Astrocyte of the spinal cord (primary cell): Measurements from ENCODE around the gene DDX52.
"Not testable (repeated sequence)": the region's sequence is repeated elsewhere in the genome, so short reads cannot be mapped to it uniquely, and the experiment has no call there.

Source experiments
- DNase-seq: peaks from one replicate; pipeline ENCODE4 v3.0.0; 2011; ENCODE audit warnings: low read depth, low spot score
- H3K4me3 ChIP-seq: 2 replicates; pipeline ENCODE4 v1.5.1; 2011; ENCODE audit warnings: low read depth, mild to moderate bottlenecking, low read length, moderate library complexity
- in situ Hi-C: cut with HindIII; loops from 2 replicates; pipeline ENCODE4 v1.10.0; 2017; ENCODE audit warnings: low sequenced_read_pairs
- TF ChIP-seq, protein P1 (sequence below): IDR thresholded peaks from 2 replicates; pipeline ENCODE4 v1.5.1; 2012; ENCODE audit warnings: low read depth, mild to moderate bottlenecking, low read length, inconsistent platforms

Gene DDX52, protein sequence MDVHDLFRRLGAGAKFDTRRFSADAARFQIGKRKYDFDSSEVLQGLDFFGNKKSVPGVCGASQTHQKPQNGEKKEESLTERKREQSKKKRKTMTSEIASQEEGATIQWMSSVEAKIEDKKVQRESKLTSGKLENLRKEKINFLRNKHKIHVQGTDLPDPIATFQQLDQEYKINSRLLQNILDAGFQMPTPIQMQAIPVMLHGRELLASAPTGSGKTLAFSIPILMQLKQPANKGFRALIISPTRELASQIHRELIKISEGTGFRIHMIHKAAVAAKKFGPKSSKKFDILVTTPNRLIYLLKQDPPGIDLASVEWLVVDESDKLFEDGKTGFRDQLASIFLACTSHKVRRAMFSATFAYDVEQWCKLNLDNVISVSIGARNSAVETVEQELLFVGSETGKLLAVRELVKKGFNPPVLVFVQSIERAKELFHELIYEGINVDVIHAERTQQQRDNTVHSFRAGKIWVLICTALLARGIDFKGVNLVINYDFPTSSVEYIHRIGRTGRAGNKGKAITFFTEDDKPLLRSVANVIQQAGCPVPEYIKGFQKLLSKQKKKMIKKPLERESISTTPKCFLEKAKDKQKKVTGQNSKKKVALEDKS

DNA sequence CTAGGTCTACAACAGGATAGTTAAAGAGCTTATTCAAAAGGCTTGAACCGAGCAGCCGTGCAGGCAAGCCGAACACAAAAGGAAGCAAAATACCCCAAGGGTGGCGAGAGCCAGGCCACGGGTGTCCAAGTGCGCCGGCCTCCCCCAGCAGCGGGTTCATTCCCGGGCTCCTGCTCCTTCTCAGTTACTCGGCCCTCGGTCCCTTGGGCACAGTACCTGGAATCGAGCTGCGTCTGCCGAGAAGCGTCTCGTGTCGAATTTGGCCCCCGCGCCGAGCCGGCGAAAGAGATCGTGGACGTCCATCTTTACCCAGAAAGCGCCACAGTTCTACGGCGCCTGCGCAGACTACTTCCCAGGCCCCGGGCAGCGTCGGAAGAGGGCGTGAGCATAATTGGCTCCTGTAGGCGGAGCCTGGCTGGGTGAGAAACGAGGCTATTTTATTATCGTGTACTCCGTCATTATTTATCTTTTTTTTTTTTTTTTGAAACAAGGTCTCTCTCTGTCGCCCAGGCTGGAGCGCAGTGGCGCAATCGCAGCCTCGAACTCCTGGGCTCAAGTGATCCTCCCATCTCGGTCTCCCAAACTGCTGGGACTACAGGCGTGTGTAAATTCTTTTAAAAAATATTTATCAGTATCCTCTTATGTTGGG lies at the start of gene DDX52:
TSS of gene DDX52 (minus strand) at position 329 of the 649 bp plus-strand sequence. CDS start at position 303, 26 bp downstream.
- DNase-seq = peak; percentile 91
- in situ Hi-C loops = no loop called here
- TF ChIP-seq, protein P1, sequence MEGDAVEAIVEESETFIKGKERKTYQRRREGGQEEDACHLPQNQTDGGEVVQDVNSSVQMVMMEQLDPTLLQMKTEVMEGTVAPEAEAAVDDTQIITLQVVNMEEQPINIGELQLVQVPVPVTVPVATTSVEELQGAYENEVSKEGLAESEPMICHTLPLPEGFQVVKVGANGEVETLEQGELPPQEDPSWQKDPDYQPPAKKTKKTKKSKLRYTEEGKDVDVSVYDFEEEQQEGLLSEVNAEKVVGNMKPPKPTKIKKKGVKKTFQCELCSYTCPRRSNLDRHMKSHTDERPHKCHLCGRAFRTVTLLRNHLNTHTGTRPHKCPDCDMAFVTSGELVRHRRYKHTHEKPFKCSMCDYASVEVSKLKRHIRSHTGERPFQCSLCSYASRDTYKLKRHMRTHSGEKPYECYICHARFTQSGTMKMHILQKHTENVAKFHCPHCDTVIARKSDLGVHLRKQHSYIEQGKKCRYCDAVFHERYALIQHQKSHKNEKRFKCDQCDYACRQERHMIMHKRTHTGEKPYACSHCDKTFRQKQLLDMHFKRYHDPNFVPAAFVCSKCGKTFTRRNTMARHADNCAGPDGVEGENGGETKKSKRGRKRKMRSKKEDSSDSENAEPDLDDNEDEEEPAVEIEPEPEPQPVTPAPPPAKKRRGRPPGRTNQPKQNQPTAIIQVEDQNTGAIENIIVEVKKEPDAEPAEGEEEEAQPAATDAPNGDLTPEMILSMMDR = no peak
- H3K4me3 ChIP-seq = peak within 1 kb of the TSS; percentile 97

DNA sequence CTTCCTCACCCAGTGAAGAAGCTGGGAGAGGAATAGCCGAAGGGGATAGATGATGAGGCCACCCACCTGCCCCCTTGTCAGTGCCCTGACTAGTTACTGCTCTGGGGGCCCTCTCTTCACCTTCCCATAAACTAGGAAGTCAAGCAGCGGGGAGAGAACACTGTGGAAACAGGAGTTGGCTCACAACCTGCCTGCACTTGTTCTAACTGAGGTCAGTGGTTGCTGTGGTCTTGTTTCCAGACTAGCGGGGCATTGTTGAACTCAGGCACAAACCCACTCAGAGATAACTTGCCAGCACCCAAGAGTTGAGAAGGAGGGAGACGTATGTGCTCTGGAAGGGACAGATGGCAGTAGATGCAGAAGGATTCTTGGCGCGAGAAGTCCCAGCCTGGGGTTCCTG lies 48.6 kb upstream of the DDX52 start:
- H3K4me3 ChIP-seq = no peak overlapping the region
- no peak for DNase-seq
- TF ChIP-seq, protein P1 = no peak
- in situ Hi-C loops = no loop called here

DNA sequence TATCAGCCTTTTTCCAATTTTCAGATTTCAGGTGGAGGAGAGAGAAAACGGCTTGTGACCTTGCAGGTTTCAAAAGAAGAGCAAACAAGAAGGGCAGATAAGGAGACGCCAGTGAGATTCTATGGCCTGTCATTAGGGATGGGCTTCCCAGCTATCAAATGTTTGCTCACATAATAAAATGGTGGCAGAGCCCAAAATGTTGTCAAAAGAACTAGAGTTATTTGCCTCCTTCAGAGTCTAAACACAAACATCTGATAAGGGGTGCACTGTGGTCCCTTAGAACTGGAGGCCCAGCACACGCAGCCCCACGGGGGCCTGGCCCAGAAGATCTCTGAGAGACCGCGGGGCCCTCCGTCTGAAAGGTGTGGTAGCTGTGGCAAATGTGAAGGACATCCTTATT lies 46.1 kb upstream of the DDX52 start:
- in situ Hi-C loops = no loop called here
- no peak for DNase-seq
- TF ChIP-seq, protein P1 = no peak

DNA sequence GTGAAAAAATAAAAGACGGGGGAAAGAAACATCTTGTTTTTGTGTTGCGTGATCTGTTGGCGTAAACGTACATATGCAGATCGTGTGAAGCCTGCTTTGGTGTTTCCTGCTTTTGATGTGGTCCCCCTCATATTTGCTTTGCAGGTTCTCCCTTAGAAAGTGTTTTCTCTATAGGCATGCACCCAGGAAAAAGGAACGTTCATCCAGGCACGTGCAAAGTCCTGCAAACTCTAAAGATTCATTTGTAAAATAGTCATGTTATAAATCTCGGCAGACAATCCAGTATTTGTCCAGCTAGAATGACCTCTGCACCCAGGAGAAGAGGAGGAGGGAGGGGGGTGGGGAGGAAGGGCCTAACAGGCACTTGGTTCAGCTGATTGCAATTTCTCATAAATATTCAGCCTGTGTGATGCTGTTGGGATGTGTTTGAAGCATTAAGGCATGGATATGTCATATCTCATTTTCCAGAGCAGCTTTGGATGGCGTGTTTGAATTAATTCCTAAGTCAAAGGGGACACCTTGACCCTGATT lies 40.3 kb upstream of the DDX52 start:
- H3K4me3 ChIP-seq = no peak overlapping the region

More for the DNA sequence above, 46.1 kb upstream of the DDX52 start:
- H3K4me3 ChIP-seq = no peak overlapping the region

DNA sequence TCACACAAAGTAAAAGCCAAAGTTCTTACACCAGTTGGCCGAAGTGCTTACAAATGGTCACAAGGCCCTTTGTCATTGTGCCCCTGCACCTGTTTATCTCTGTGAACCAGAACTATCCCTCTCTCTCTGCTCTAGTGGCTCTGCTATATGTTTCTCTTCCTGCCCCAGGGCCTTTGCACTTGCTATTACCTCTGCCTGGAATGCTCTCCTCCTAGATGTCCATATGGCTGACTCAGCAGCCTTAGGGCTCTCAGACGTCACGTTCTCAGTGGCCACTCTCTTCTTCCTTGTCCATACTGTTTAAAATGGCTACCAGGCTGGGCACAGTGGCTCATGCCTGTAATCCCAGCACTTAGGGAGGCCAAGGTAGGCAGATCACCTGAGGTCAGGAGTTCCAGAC lies 38.8 kb upstream of the DDX52 start:
- no peak for DNase-seq
- H3K4me3 ChIP-seq = no peak overlapping the region
- in situ Hi-C loops = no loop called here
- TF ChIP-seq, protein P1 = no peak

More for the DNA sequence above, 40.3 kb upstream of the DDX52 start:
- in situ Hi-C loops = no loop called here
- TF ChIP-seq, protein P1 = no peak
- DNase-seq = no peak

DNA sequence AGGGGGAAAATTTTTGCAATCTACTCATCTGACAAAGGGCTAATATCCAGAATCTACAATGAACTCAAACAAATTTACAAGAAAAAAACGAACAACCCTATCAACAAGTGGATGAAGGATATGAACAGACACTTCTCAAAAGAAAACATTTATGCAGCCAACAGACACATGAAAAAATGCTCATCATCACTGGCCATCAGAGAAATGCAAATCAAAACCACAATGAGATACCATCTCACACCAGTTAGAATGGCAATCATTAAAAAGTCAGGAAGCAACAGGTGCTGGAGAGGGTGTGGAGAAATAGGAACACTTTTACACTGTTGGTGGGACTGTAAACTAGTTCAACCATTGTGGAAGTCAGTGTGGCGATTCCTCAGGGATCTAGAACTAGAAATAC lies 36.7 kb upstream of the DDX52 start:
- H3K4me3 ChIP-seq, DNase-seq, in situ Hi-C loops: not testable (repeated sequence)
